NCI-H1694 (cell line): ENCODE results near the gene EDARADD.

Source experiments
- DNase-seq: peaks from one replicate; lab custom pipeline; 2025; lab: John Stamatoyannopoulos, UW

The EDARADD gene

DNA sequence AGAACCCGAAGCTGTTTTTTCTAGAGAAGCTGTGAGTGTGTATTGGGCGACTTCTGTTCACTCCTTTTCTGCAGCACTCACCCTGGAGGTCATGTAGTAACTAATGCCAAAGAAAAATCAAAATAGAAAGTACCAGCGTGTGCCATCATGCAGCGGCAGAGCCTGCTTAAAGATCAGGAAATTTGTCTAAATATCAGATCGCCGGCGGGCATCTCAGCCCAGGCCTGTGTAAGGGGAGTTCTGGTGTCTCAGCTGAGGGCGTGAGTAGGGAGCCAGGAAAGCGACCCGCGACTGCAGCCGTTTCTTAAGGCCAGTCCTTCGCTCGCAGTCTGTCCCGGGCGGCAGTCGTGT is 768 bp downstream of the EDARADD start:
- DNase-seq = no peak

DNA sequence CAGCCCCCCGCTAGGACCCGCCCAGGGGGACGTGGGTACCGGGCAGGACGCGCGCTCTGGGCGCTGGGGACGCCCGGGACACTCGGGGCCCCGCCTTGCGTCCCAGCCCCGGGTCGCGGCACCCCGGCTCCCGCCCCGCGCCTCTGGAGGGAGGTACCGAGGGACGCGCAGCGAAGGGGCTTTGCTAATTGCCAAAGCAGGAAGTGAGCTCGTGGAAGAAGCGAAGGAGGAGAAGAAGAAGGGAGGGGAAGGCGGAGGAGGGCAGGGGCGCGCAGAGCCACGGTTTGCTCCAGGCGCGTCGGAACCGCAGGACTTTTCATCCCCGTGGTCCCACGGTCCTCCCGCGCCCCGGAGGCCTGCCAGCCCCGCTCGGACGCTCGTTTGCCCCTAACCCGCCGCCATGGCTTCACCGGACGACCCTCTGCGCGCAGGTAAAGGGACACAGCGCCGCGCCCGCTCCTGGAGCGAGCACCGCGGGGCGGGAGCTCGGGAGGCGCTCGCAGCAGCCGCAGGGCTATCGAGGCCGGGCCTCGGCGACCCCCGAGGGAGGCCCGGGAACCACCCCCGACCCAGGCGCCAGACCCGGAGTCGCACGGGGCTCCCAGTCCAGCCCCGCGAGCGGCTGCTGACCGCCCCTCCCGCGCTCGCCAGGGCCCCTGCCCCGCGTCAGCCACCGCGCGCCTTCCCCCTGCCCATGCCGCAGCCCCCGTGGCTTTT is 1.3 kb downstream of the EDARADD start:
- no peak for DNase-seq

DNA sequence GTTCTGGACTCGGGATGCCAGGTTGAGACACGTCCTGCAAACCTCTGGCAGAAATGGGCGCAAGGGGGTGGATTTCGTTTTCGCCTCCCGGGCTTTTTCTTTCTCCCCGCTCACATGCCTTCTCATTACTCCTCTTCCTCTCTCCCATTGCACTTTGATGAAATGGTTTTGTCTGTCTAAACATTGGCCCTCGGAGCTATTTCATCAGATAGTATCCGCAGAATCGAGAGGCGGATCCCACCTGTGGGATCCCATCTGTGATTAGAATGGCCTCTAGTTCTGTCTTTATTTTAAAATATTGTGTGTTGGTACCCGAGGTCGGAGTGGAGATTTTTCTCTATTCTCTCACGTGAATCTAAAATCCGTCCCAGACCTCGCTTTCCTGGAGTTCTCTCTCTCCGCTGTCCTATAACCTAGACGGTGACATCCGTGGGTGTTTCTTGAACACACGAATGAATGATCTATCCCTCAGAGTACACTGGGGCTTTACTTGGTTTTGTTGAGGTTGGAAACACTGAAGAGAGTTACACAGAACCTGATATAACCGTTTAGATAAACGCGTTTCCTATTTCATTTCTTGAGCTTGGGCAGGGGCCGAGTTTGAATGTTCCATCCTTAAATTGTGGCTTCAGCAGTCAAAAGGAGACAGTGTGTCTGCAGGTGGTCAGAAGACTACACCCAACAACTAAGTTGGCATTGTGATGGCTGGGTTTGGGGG is 2.0 kb downstream of the EDARADD start:
- DNase-seq = no peak

DNA sequence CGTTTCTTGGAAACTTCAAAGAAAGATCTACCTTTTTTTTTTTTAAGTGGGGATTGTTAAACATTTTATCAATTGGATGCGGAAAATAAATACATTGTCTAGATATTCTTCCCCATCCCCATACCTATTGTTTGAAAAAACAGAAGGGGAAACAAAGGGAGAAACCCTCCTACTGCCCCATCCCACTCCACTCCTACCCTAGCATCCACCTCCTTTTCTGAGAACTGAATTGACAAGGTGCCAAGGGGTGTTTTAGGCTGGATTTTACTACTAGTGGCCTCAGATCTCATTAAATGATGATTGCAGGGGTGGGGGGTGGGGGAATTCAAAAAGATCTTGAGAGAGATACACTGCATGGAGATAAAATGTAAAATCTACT is 2.6 kb downstream of the EDARADD start:
- no peak for DNase-seq

DNA sequence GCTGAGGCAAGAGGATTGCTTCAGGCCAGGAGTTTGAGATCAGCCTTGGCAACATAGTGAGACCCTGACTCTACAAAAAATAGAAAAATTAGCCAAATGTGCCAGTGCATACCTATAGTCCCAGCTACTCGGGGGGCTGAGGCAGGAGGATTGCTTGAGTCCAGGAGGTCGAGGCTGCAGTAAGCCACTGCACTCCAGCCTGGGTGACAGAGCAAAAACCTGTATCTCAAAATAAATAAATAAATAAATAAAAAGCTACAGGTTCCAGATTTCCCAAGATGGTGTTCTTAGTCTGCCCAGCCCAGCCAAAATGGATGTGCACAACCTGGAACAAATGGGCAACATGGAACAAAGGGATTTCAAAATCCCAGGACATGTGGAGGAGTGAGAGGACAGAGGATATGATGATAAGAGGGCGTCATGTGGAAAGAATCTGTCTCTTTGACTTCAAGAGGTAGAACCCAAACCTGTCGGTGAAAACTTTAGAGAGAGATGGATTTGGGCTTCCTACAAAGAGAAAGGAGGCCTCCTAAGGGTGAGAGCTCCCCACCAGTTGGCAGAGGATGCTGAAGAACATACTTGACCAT is 3.2 kb downstream of the EDARADD start:
- no peak for DNase-seq

DNA sequence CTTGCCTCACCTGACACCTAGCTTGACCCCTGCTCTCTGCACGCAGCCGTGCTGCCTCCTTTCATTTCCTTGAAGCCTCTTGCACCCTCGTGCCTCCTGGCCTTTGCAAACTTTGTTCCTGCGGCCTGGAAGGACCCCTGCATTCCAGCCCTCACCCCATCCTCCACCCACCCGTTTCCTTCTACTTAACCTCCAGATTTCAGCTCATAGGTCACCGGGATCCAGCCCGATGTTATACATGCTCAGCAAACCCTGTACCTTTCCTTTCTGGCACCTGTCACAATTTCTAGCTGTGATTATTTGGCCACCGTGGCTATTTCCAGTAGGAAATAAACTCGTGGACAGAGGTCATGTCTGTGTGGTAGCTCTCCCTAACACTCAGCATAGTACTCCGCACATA is 4.5 kb downstream of the EDARADD start:
- no peak for DNase-seq

DNA sequence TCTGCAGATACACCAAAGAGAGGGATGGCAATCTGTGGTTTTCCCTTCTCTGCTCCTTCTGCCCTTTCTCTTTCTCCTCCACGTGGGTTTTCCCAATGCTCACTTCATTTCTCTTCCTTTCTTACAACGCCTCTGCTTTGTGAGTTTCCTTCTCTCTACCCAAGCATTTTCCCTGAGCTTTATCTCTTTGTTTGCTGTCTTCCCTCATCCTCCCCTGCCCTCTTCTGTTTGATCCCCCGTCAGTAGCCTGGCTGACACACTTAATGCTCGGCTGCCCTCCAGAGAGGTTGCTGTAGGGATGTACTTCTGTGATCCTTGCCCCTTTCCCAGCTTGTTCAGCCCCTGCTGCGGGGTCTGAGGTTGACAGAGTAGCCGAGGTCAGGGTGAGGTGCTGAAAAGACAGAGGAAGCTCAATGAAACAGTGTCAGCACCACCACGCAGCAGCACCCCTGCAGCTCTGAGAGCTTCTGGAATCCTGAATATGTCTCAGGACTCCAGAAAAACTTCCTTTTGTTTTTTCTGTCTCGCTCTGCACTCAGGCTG is 6.0 kb downstream of the EDARADD start:
- no peak for DNase-seq

DNA sequence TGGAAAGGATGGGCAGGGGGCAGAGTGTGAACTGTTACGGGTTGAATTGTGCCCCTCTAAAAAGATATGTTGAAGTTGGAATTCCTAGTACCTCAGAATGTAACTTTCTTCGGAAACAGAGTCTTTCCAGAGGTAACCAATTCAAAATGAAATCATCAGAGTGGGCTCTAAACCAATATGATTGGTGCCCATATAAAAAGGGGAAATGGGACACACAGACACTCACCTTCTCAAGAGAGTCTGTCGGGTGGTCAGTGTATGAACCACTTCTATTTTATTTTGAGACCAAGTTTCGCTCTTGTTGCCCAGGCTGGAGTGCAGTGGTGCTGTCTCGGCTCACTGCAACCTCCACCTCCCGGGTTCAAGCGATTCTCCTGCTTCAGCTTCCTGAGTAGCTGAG is 7.6 kb downstream of the EDARADD start:
- DNase-seq = no peak

DNA sequence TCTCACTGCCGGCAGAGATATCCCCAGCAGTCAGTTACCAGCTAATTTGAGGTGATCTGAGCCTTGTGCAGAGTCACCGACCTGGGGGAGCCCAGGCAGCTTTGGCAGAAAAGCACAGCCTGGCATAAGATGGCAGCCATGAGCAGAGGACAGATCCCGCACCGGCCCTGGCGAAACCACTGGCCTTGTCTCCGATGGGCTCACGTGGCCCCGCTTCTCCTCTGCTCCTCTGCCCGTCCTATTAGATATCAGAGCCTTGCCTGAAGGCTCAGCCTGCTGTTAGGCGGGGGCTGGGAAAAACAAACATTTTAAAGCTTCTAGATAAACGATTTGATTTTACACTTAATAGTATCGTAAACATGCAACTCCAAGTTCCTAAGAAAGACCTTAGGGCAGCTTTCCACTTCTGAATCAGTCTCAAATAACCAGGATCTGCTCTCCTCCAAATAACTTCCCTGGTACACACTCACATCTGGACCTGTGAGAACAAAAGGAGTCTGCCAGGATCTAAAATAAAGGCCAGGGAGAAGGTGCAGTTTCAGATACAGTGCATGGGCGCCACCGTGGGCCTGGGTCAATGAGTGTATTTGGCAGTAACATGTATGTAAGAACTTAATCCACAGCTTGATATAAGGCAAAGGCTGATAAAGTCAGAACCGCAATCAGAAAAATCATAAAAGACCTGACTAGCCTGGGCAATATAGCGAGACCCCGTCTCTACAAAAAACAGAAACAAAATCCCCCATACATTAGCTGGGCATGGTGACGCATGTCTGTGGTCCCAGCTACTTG is 10.0 kb downstream of the EDARADD start:
- DNase-seq = no peak

DNA sequence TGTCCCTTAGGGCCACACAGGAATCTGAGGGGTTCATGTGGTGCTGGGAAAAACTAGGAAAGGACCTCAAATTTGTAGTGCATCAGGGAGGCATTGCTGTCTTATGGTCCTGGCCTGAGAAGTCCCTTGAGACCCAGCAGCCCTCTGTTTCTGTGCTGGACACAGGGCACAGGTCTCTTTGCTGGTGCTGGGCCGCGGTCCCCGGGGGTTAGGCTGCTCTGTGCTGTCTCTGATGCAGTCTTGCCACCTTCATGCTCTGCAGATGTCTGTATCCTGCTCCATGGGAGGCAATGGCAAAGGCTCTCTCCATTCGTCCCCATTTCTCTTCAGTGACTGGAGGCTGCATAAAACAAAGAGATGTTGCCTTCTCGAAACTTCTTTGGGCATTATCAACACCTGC is 13.0 kb downstream of the EDARADD start:
- no peak for DNase-seq

DNA sequence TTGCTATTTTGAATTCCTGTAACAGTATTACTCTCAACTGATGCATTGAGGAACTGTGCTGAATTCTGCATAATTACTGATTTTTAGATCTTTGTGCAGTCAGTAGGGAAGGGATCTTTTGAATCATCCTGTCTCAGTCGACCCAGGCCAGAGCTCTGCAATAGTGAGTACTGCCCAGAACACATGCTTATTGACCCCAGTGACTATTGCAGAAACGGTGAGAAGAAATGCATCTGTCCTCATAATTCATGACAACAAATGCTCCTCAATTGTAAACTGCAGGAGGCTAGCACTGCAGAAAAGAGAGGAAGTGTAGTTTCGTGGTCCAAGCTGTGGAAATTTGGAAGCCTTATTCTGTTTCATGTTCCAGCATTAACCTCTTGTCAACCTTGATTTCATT is 19.6 kb downstream of the EDARADD start:
- no peak for DNase-seq

DNA sequence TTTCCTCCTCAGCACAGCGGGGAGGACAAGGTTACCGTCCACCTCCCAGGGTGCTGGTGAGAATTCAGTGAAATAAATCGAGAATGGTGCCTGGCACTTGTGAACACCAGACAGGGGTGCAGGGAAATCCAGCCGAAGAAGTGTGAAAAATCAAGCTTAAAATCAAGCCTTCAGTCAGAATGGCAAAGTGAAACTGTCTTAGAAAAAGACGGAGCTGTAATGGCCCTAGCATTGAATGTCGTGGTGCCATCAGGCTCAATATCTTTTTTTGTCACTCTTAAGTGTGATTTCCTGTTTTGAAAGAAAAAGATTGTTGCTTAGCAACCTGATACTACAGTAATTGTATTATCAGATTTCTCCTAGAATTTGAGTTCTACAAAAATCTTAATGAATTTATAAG is 22.1 kb downstream of the EDARADD start:
- no peak for DNase-seq

DNA sequence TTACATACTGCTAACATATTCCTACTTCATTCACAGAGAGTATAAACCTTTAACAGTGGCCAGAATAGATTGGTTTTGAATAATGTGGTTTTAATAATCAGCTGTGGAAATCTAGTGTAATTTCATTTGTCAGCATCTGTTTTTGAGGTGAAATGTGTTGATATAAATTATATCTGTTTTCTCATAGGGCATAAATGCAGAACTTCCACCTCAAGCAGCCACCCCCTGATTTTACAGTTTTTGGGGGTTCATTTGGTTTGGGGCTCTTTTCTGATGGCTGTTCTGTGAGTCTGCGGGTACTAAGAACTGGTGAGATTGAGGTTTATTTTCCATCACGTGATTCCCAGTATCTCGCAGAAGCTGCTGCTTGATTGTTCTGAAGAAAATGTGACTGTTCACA is 23.2 kb downstream of the EDARADD start:
- no peak for DNase-seq

DNA sequence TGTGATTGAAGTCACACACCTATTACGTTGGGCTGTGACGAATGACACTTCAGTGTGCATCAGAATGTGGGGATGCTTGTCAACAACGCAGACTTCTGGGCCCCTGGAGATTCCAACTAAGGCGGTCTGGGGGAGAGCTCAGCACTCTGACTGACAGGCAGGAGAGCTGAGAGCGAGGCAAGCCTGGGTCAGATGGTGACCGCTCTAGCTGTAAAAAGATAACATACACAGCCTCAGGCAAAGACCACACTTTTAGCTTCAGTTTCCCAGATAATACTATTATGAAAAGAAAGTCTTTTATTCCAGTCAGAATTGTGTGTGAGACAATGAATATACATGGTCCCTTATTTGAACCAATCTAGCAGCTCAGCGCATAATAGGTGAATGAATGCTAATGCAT is 25.4 kb downstream of the EDARADD start:
- no peak for DNase-seq

DNA sequence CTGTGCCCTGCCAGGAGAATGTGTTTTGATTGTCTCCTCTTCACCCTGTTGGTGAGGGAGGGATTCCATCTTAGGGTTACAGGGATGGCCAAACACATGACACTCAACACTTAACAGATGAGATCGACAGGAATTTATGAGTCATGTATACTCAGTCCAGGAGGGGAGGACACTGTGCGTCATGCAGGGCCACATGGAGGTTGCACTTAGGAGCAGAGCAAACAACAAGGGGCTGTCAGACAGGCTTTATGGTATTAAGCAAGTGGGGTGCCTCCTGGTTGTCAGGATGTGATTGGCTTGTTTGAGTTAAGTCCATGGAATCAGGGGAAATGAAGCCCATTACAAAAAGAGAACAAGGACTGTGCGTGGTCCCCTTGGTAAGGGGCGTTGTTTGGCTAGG is 26.9 kb downstream of the EDARADD start:
- no peak for DNase-seq

DNA sequence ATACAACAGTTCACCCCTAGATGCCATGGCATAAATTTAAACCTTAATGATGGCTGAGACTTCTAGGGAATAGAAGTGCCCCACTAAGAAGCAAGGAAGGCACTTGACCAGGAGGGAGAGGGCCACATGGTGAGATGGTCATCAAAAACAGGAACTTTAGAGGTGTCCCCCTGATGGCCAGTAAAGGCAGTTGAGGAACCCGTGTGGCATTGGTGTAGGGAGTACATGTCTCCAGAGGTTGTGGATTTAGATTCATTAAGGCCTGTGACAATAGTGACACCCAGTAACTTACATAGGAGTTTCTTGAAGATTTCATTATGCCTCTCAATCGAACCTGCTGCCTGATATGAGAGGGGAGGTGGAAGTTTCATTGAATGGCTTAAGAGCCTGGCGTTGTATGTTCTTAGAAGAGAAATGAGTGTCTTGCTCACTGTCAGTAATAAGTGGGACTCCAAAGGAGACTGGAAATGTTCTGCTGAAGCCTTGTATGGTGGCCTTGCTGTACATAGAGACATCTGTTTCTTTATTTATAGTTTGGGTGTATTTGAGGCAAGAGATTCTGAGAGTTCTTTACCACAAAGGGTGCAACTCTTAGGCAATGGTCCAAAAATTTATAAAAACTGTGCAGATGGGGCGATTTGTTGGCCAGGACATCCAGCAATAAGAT is 27.9 kb downstream of the EDARADD start:
- no peak for DNase-seq

DNA sequence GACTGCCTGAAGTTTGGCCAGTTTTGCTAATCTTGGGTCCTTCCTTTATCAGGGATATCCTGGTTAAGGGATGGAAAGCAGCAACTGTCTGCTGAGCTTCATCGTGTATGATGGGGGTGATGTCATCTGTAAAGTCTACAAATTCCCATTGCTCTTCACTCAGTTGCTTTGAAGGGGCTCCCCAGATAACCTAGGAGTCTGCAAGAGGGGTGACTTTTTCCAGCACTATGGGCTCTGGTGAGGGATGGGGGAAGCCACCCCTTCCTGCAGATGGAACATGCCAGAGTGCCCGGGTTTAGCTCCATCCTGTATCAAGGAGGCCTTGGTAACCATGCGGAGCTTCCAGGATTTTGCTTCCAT is 28.4 kb downstream of the EDARADD start:
- DNase-seq = no peak

DNA sequence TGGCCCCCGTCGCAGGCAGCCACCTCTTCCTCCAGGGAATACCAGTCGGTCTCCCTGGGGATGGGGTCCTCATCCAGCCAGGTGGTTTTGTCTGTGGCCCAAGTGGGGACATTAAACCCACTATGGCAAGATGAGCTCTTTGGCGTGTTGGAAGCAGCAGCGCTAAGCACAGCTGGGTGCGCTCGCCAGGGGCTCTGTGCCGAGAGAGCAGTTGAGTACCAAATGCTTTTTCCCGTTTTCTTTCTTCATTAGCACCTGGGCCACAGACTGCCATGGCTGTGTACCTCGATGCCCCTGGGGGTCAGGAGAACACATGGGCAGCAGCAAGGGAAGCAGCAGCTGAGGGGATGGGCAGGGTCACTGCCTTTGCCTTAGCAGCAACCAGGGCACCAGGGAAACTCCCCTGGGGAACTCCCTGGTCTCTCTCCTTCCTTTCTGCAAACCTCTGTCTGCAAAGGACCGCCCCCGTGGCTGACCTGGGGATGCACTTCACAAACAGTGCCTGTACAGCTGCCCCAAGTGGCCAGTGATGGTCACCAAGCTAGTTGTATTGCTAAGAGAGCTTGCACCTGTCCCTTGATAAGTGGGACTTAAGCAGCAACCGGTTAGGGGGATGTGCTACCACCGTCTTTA is 31.1 kb downstream of the EDARADD start:
- DNase-seq = no peak

DNA sequence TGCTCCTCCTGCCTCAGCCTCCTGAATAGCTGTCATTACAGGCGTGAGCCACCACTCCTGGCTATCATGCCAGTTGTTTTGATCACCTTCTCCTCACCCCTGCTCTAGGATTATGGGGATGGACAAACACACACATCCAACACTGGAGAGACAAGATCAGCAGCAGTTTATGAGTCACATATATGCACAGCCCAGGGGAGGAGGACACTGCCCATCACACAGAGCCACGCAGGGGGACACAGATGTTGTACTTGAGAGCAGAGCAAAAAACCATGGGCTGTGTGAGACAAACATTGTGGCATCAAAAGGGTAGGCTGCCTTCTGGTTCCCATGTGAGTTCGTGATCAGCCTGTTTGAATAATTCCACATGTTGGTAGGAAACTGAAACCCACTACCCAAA is 32.1 kb downstream of the EDARADD start:
- DNase-seq = no peak

DNA sequence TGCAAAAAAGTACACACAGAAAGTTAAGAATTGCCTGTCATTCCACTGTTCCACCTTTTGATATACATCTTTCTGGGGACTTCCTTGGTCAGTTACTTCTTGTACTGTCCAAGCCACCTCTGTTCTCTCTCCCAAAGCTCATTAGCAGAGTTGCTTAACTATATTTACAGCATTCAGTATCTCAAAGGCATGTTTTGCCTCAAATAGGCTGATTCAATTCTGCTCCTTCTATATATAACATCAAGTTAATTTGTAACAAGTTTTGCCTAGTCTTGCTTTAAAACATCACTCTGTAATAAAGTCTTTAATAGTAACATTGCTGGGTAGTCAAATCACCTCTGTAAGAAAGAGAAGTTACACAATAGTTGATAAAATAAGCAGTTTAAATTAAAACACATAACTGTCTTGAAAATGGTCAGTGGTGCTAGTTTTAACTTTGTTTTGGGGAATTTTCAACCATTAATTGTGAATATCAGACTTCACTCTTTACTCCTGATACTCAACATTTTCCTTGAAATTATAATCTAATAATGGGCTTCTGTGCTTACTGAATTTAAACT is 35.7 kb downstream of the EDARADD start:
- DNase-seq = no peak

DNA sequence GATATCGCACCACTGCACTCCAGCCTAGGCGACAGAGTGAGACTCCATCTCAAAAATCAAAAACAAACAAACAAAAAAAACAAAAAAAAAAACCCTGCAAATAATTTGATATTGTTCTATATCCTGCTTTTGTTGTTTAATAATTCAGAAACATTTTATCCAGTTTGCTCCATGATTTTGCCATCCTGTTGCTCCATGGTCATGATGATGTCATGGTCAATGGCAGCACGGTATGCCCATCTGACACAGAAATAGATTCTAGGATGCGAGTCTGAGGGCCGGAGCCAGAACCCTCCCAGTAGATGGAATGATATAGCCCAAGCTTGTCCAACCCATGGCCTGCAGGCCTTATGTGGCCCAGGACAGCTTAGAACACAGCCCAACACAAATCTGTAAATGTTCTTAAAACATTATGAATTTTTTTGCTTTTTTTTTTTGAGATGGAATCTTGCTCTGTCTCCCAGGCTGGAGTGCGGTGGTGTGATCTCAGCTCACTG is 39.8 kb downstream of the EDARADD start:
- no peak for DNase-seq
